Choroid plexus epithelial cell (primary cell): Measurements from ENCODE around the gene KCTD16.

Experiments
- DNase-seq: peaks from one replicate; pipeline ENCODE4 v3.0.0-alpha.2; 2010; ENCODE audit warnings: low read depth
- H3K4me3 ChIP-seq: 2 replicates; pipeline ENCODE4 v1.5.1; 2011; ENCODE audit warnings: low read depth, mild to moderate bottlenecking, control low read depth, low read length, moderate library complexity
- TF ChIP-seq, protein P1 (sequence below): conservative IDR thresholded peaks from 2 replicates; pipeline ENCODE4 v1.5.1; 2011; ENCODE audit warnings: low read depth, mild to moderate bottlenecking, control low read depth, inconsistent platforms, low read length, moderate library complexity

Gene KCTD16

DNA sequence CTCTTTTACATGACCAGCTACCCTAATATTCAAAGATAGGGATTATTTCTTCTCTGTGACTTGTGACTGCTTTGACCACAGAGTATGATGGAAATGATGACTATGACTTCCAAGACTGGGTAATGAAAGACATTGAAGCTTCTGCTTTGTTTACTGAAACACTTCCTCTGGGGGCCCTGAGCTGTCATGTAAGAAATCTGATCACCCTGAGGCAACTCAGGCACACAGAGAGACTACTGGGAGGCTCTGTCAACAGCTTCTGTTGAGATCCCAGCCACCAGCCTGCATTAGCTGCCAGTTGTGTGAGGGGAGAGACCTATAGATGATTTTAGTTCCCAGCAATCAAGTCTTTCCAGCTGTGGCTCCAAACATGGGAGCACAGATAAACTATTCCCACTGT is 76.5 kb downstream of the KCTD16 start:
- no peak overlapping the region for H3K4me3 ChIP-seq
- TF ChIP-seq, protein P1, sequence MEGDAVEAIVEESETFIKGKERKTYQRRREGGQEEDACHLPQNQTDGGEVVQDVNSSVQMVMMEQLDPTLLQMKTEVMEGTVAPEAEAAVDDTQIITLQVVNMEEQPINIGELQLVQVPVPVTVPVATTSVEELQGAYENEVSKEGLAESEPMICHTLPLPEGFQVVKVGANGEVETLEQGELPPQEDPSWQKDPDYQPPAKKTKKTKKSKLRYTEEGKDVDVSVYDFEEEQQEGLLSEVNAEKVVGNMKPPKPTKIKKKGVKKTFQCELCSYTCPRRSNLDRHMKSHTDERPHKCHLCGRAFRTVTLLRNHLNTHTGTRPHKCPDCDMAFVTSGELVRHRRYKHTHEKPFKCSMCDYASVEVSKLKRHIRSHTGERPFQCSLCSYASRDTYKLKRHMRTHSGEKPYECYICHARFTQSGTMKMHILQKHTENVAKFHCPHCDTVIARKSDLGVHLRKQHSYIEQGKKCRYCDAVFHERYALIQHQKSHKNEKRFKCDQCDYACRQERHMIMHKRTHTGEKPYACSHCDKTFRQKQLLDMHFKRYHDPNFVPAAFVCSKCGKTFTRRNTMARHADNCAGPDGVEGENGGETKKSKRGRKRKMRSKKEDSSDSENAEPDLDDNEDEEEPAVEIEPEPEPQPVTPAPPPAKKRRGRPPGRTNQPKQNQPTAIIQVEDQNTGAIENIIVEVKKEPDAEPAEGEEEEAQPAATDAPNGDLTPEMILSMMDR = no peak
- DNase-seq = peak; percentile 4

DNA sequence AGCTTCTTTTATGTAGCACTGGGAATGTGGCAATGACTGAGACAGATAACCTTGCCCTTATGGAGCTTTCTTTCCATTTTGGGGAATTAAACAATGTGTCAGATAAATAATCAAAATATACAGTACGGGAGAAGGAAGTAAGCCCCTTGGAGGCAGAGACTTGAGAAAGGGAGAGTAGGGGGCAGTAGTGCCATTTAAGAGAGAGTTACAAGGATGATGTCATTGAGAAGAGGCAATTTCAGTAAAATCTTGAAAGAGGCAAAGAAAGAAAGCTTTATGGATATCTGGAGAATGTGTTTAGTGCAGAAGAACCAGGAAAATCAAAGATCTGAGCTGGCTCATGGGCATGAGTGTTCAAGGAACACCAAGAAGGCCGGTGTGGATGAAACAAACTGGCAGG is 77.3 kb downstream of the KCTD16 start:
- H3K4me3 ChIP-seq = no peak overlapping the region
- TF ChIP-seq, protein P1 = no peak
- no peak for DNase-seq

DNA sequence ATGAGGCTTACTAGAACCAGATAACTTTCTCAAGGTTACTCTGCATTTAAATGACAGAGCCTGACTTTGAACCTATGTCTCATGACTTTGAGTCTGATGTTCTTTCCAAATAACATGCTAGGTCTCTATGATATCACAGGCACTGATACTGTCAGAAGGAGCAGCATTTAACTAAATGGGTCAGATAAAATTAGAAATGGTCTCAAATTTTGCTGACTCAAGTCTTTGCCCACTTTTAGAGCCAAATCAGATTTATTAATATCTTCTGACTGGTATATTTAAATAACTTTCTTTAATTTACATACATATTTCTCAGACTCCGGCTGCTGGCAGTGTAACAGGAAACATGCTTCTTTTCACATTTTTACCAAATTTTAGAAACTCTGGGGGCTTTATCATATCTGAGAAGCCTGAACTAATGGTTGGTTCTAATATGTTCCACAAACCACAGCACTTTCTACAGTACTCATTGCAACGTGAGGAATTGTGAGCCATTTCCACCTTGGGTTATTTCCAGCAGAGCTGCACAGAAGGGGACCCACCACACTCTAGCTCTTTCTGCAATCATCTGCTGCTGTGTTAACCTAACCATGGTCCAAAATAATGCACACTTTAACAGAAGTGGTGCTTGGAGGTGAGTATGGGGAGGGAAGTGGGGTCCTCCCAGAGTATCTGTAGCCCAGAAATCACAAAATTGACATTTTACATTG is 79.2 kb downstream of the KCTD16 start:
- DNase-seq = no peak
- TF ChIP-seq, protein P1 = no peak
- no peak overlapping the region for H3K4me3 ChIP-seq

DNA sequence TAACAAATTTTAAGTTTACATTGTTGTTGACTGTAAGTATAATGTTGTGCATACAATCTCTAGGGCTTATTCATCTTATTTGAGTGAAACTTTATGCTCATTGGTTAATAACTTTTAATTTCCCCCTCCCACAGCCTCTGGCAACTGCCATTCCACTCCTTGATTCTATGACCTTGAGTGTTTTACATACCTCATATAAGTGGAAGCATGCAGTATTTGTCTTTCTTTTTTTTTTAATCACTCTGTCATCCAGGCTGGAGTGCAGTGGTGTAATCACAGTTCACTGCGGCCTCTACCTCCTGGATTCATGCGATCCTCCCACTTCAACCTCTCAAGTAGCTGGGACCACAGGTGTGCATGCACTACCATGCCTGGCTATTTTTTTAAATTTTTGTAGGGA is 83.9 kb downstream of the KCTD16 start:
- no peak for DNase-seq
- H3K4me3 ChIP-seq = no peak overlapping the region
- TF ChIP-seq, protein P1 = no peak

DNA sequence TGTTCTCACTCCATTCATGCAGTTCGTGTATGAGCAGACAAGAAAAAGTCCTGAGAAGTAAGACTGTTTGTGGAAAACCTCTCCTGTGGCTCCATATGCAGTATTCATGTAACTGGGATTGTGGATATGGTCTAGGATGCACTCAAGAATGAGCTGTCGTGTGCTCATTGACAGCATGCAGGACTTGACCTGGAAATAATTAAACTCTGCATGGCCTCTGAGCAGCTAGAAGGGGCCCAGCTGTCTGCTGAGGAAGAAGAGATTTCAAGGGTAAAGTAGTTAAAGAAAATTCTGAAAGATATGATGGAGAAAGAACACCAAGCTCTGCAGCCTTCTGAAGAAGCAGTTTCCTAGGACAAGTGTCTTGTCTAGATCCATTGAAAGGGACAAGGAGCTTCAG is 89.4 kb downstream of the KCTD16 start:
- DNase-seq = no peak
- TF ChIP-seq, protein P1 = no peak
- H3K4me3 ChIP-seq = no peak overlapping the region

DNA sequence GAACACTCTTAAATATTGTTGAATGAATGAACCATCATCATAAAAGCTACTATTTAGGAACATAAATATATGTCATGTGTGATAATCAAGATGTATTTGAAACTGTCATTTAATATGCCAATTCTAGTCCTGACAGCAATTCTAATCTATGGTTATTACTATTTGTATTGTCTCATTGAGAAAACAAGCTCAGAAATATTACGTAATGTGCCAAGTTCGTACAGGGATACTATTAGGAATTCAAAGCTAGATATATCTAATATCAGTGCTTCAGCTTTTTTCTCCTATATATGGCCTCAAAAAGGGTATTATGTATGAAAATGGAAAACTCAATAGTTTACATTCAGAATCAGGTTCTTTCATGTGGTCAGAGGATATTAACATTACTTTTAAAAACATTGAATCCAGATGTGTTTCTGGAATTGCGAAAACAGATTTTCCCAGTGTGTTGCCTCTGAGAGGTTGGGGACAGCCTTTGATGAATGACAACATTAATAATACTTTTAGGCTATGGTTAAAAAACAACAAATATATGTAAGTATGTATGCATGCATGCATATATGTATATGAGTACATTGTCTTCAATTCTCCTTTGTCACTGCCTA is 95.1 kb downstream of the KCTD16 start:
- no peak for DNase-seq
- TF ChIP-seq, protein P1 = no peak
- H3K4me3 ChIP-seq = no peak overlapping the region
